GM12873 (cell line): ENCODE measurements around the gene SERPINB13.

Experiments
- CTCF ChIP-seq: IDR thresholded peaks from 2 replicates; pipeline ENCODE4 v1.5.1; 2012; ENCODE audit warnings: low read depth, mild to moderate bottlenecking, moderate library complexity, low read length, control low read depth; ENCODE audit not compliant: insufficient read depth; ENCODE audit errors: missing control alignments

Gene SERPINB13

GRCh38 chr18:63586966-63587365, at the start of gene SERPINB13:
Gene SERPINB13, plus strand, starts transcription at chr18:63587343. Its CDS starts 1,325 bp downstream, at chr18:63588668.
- TF ChIP-seq CTCF, result no peak

GRCh38 chr18:63539904-63540510, 47.1 kb upstream of the SERPINB13 start:
- TF ChIP-seq CTCF, result no peak

- TF ChIP-seq CTCF, result no peak
Observed at GRCh38 chr18:63542069-63542468, 45.1 kb upstream of the SERPINB13 start, which contains the start of gene SERPINB12. Gene SERPINB12, plus strand, starts transcription at chr18:63542369. Its CDS starts 13,791 bp downstream, at chr18:63556160.

- TF ChIP-seq CTCF, result no peak
Observed at GRCh38 chr18:63544017-63544416, 43.1 kb upstream of the SERPINB13 start.

- no peak for TF ChIP-seq CTCF
Observed at GRCh38 chr18:63545000-63545399, 42.1 kb upstream of the SERPINB13 start.

- TF ChIP-seq CTCF, result no peak
Observed at GRCh38 chr18:63550068-63550467, 37.1 kb upstream of the SERPINB13 start.

- TF ChIP-seq CTCF, result no peak
Observed at GRCh38 chr18:63551769-63552168, 35.4 kb upstream of the SERPINB13 start.
